H7 (cell line): ENCODE data around the gene MICAL2. TPM values are rescaled to one million over a fixed set of nuclear protein-coding genes. Genes with fewer than 3 reads are reported as not detected.

Experiments
- DNase-seq: peaks from one replicate; pipeline ENCODE4 v3.0.0; 2012
- H3K27me3 ChIP-seq: 2 replicates; pipeline ENCODE4 v1.6.0; 2011; ENCODE audit warnings: mild to moderate bottlenecking, low read length; ENCODE audit not compliant: control insufficient read depth, insufficient read depth
- H3K36me3 ChIP-seq: replicated peaks from 2 replicates; pipeline ENCODE4 v1.5.1; 2011; ENCODE audit warnings: low read length; ENCODE audit not compliant: control insufficient read depth, insufficient read depth
- H3K4me3 ChIP-seq: 2 replicates; pipeline ENCODE4 v1.5.1; 2011; ENCODE audit warnings: low read depth, mild to moderate bottlenecking, control low read depth, low read length, moderate library complexity; ENCODE audit not compliant: insufficient read depth
- total RNA-seq: library from RNA; depleted of rRNA; stranded (reverse); fragments of >200 nt; shearing (Covaris generic); gene quantifications from 2 replicates; pipeline ENCODE4 v1.2.3, GENCODE V29; 2014

MICAL2 gene
- total RNA-seq, 1 experiment from 2014 or later, result 0.83 TPM

GRCh38 chr11:12114193-12115033 lies 4.0 kb downstream of the MICAL2 start:
- peaks cover 22% of the 10 kb centered on the region for H3K27me3 ChIP-seq
- H3K36me3 ChIP-seq, result no peaks in the 10 kb centered on the region
- DNase-seq, result no peak
- no peak overlapping the region for H3K4me3 ChIP-seq

DNA sequence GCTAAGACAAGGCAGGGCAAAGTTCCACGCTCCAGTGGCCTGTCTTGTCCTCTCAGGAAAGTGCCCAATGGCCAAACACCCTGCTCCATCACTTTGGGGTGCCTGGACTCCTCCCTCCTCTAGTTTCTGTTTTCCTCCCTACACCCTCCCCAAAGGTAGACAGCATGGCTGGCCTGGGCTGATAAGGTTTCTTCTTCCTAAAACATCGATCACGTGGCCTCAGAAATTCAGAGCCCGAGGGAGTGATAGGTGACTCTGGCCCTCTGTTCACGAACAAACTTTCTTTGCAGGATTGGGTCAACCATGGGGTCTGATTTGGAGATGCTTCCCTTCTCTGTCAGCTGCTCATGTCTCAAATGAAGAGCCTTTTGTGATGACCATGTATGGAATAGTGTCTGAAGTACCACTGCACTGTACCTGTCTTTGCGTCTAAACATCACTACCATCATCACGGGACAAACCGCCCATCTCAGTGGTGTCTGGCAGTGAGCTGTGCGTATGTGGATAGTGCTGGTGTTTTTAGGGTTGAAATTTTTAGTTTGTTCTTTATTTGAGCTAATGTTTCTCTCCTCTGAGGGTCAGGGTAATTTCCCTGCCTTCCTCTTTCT lies 6.1 kb downstream of the MICAL2 start:
- Histone ChIP-seq H3K36me3 (no peaks in the 10 kb centered on the region), H3K4me3 (no peak overlapping the region), H3K27me3 (peaks cover 6% of the 10 kb centered on the region)
- no peak for DNase-seq

DNA sequence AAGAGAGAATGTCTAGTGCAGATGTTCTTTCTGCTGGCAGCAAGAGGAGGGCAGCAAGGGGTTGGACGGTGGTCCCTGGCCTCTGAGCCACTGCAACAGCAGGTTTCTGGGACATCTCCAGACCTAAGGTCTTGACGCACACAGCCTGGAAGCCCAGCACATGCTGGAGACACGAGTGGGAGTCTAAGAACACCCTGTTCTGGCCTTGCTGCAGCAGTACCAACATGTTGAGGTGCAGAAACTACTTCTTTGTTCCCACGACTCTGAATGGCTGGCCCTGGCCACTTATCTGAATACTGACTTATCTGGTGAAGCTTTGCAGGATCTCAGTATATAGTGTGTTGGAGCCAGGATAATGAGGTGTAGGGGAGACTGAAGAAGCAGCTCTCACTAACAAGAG lies 6.8 kb downstream of the MICAL2 start:
- H3K36me3 ChIP-seq, result no peaks in the 10 kb centered on the region
- no peak for DNase-seq
- no peak overlapping the region for H3K4me3 ChIP-seq
- H3K27me3 ChIP-seq, result no peaks in the 10 kb centered on the region; the same call in 1 of the 2 replicates

DNA sequence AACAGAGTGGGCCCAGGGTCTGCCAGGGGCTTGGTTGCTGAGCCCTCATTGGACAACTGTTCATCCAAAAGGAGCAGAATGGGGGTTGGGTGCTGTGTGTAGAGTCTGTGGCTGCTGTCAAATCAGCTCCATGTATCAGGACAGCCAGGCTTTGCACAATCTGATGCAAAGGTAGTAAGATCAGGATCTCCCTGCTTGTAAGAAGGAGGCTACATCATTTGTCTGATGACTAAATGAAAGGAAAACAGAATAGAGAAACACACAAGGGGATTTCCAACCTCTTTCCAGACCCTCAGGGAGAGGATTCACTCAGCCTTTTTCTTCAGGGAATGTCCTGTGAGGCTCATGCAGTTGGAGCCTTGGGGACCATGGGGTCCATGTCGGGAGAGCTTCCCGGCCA lies 7.2 kb downstream of the MICAL2 start:
- no peak for DNase-seq
- Histone ChIP-seq H3K4me3 (no peak overlapping the region), H3K27me3 (no peaks in the 10 kb centered on the region; the same call in 1 of the 2 replicates), H3K36me3 (no peaks in the 10 kb centered on the region)

DNA sequence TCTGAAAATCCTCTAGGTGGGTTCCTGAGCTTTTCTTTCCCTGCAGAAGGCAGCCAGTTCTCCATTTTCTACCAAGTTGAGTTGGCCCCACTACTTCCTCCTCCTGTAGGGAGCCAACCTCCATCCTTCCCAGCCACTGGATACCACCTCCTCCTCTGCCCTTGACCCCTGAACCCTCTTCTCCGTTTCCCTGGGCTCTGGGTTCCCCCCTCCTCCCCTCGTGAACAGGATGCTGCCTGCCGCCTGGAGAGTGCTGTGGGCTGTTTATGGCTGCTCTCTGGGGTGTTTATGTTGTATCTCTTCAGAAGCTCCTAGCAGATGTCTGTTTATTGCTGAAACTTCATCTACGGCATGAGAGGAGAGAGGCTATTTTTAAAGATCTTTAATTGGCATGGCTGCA lies 8.6 kb downstream of the MICAL2 start:
- DNase-seq, result no peak
- no peak overlapping the region for H3K4me3 ChIP-seq
- H3K27me3 ChIP-seq, result no peaks in the 10 kb centered on the region; the same call in 1 of the 2 replicates
- H3K36me3 ChIP-seq, result no peaks in the 10 kb centered on the region

- DNase-seq, result no peak
- H3K4me3 ChIP-seq, result no peak overlapping the region
- H3K27me3 ChIP-seq, result no peaks in the 10 kb centered on the region; the same call in 1 of the 2 replicates
- no peaks in the 10 kb centered on the region for H3K36me3 ChIP-seq
Observed at GRCh38 chr11:12119502-12119901, 9.1 kb downstream of the MICAL2 start.

- H3K27me3 ChIP-seq, result no peaks in the 10 kb centered on the region; the same call in 1 of the 2 replicates
- no peaks in the 10 kb centered on the region for H3K36me3 ChIP-seq
- H3K4me3 ChIP-seq, result no peak overlapping the region
- DNase-seq, result no peak
Observed at GRCh38 chr11:12120031-12121008, 9.9 kb downstream of the MICAL2 start.

DNA sequence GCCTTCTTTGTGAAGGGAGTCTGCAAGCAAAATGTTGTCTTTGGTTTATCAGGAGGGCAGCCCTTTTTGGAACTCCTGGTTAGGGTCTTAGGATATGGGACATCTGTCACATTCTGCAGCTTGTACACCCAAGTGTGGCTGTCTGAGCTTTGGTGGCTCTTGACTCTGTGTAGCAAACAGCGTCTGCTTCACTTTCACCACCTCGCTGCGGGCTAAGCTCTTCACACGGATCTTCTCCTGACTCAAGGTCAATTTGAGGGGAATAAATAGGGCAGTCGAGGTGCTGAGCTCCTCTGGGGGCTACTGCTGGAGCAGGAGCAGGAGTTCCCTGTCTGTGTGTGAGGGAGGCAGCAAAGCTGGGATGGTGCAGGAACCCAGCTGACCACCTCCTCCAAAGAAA lies 10.6 kb downstream of the MICAL2 start:
- no peak overlapping the region for H3K4me3 ChIP-seq
- H3K36me3 ChIP-seq, result no peaks in the 10 kb centered on the region
- no peak for DNase-seq
- H3K27me3 ChIP-seq, result no peaks in the 10 kb centered on the region; the same call in 1 of the 2 replicates

DNA sequence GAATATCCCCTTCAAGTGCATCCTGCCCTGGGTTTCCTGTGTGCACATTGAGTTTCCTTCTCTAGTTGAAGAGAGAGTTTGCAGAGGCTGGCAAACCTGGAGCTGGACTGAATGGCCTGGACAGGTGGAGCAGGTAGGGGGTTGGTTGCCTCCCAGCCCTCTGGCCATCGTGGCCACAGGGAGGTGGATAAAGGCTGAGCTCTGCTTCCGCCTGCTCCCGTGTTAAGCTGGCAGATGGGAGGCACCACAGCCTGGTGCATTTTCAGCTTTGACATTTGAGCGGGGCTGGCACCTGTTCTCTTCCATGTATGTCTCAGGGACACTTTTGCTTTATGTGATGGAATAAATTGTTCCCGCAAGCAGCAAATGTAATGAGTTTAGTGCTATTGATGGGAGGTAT lies 11.1 kb downstream of the MICAL2 start:
- DNase-seq, result no peak
- Histone ChIP-seq H3K4me3 (no peak overlapping the region), H3K36me3 (no peaks in the 10 kb centered on the region), H3K27me3 (no peaks in the 10 kb centered on the region; the same call in 1 of the 2 replicates)

- no peaks in the 10 kb centered on the region; the same call in 1 of the 2 replicates for H3K27me3 ChIP-seq
- H3K4me3 ChIP-seq, result no peak overlapping the region
- peak; percentile 77 for DNase-seq
- H3K36me3 ChIP-seq, result no peaks in the 10 kb centered on the region
Observed at GRCh38 chr11:12122083-12122482, 11.7 kb downstream of the MICAL2 start.

- no peak for DNase-seq
- Histone ChIP-seq H3K36me3 (no peaks in the 10 kb centered on the region), H3K27me3 (no peaks in the 10 kb centered on the region; the same call in 1 of the 2 replicates), H3K4me3 (no peak overlapping the region)
Observed at GRCh38 chr11:12123273-12123672, 12.9 kb downstream of the MICAL2 start.

- Histone ChIP-seq H3K27me3 (no peaks in the 10 kb centered on the region; the same call in 1 of the 2 replicates), H3K36me3 (no peaks in the 10 kb centered on the region), H3K4me3 (no peak overlapping the region)
- DNase-seq, result no peak
Observed at GRCh38 chr11:12123799-12124198, 13.4 kb downstream of the MICAL2 start.

DNA sequence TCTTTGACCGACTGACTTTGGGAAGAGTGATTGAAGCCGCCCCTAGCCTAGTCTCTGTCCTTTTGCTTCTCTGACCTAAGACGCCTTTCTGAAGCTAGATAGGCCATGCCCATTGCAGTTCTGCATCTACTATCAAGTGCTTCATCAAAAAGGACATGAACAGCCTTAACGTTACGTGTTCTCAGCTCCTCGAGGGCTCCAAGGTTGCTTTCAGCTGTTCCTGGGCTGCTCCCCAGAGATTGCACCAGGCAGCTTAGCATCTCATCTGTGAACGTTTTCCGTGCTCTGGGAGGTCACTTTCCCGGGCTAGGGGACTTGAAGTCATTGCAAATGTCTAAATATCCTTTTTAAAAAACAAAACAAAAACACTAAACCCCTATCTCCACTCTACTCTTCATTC lies 13.9 kb downstream of the MICAL2 start:
- H3K27me3 ChIP-seq, result no peaks in the 10 kb centered on the region; the same call in 1 of the 2 replicates
- no peak for DNase-seq
- no peak overlapping the region for H3K4me3 ChIP-seq
- H3K36me3 ChIP-seq, result no peaks in the 10 kb centered on the region

DNA sequence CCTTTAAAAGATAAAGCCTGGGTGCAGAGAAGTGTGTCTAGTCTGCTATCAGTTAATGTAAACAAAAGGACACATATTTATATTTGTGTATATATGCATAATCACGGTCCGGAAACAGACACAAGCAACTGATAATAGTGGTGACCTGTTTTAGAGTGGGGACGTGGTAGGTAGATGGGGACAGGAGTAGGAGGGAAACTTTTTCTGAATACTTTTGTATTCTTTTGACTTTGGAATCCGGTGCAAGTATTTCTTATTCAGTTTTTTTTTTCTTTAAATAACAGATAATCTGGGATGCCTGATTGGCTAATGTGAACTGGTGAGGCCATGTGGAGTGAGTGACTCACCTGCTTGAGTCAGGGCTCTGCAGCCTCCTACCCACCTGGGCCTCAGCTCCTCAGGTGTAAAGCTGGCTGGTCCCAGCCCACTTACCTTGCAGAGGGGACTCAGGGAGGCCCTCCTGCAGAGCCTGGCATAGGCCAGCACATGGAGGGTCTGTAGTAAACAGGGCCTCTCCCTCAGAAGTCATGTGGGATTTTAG lies 15.3 kb downstream of the MICAL2 start:
- no peak for DNase-seq
- no peaks in the 10 kb centered on the region for H3K36me3 ChIP-seq
- H3K27me3 ChIP-seq, result no peaks in the 10 kb centered on the region; the same call in 1 of the 2 replicates
- H3K4me3 ChIP-seq, result no peak overlapping the region
